WTC11 (cell line): Measurements from ENCODE around the gene RIN2. TPM values are rescaled to one million over a fixed set of nuclear protein-coding genes. Genes with fewer than 3 reads are reported as not detected.

Experiments used
- ATAC-seq: fragments of 200-7000 bp; cut with Tn5 transposase; 2 replicates; pipeline ENCODE4 v1.10.0; 2021; ENCODE audit warnings: mild to moderate bottlenecking, moderate library complexity
- CTCF ChIA-PET: fragments of 300-600 bp; sonication (Branson Sonifier 250); formaldehyde crosslinking; loops from one replicate; lab custom pipeline; 2021; ENCODE audit warnings: antibody characterized with exemption; lab: Charles Lee
- POLR2A ChIA-PET: fragments of 350-600 bp; sonication (Branson Sonifier 250); formaldehyde crosslinking; loops from one replicate; lab custom pipeline; 2021; ENCODE audit warnings: antibody characterized with exemption; lab: Charles Lee
- DNase-seq: peaks from one replicate; pipeline ENCODE4 v3.0.0; 2021; ENCODE audit warnings: low spot score
- H3K27ac Mint-ChIP-seq: 2 replicates; pipeline ENCODE4 v1.8.0; 2021; ENCODE audit warnings: mixed read lengths
- H3K27me3 Mint-ChIP-seq: 2 replicates; pipeline ENCODE4 v1.8.0; 2021; ENCODE audit warnings: low read depth, mild to moderate bottlenecking, moderate library complexity, mixed read lengths
- H3K36me3 Mint-ChIP-seq: 2 replicates; pipeline ENCODE4 v1.8.0; 2021; ENCODE audit warnings: mixed read lengths
- H3K4me1 Mint-ChIP-seq: 2 replicates; pipeline ENCODE4 v1.8.0; 2022; ENCODE audit warnings: mixed read lengths
- H3K4me3 Mint-ChIP-seq: 2 replicates; pipeline ENCODE4 v1.8.0; 2021; ENCODE audit warnings: mild to moderate bottlenecking, moderate library complexity, mixed read lengths
- H3K9me3 Mint-ChIP-seq: 2 replicates; pipeline ENCODE4 v1.8.0; 2021; ENCODE audit warnings: mixed read lengths
- AFF4 ChIP-seq: sonication (generic); formaldehyde crosslinking; IDR thresholded peaks from 2 replicates; pipeline ENCODE4 v1.8.1; 2023; ENCODE audit warnings: mild to moderate bottlenecking, missing genetic modification reagents, borderline replicate concordance
- ATF6 ChIP-seq: sonication (generic); formaldehyde crosslinking; IDR thresholded peaks from 2 replicates; pipeline ENCODE4 v1.8.1; 2023; ENCODE audit warnings: mild to moderate bottlenecking, missing genetic modification reagents
- E2F1 ChIP-seq: sonication (generic); formaldehyde crosslinking; IDR thresholded peaks from 2 replicates; pipeline ENCODE4 v1.8.0; 2022; ENCODE audit warnings: mild to moderate bottlenecking, missing genetic modification reagents
- E2F5 ChIP-seq: sonication (generic); formaldehyde crosslinking; IDR thresholded peaks from 2 replicates; pipeline ENCODE4 v1.8.1; 2022; ENCODE audit warnings: mild to moderate bottlenecking, moderate library complexity, missing genetic modification reagents
- ERG ChIP-seq: fragments of 250-450 bp; sonication (Bioruptor Pico); IDR thresholded peaks from 2 replicates; pipeline ENCODE4 v1.8.0; 2021; ENCODE audit warnings: mild to moderate bottlenecking
- FOXP1 ChIP-seq: sonication (generic); formaldehyde crosslinking; IDR thresholded peaks from 2 replicates; pipeline ENCODE4 v1.8.0; 2022; ENCODE audit warnings: missing genetic modification reagents, mild to moderate bottlenecking, moderate library complexity, borderline replicate concordance
- GABPB1 ChIP-seq: sonication (generic); formaldehyde crosslinking; IDR thresholded peaks from 2 replicates; pipeline ENCODE4 v1.8.1; 2023; ENCODE audit warnings: mild to moderate bottlenecking, missing genetic modification reagents
- KAT7 ChIP-seq: sonication (generic); formaldehyde crosslinking; IDR thresholded peaks from 2 replicates; pipeline ENCODE4 v1.8.1; 2023; ENCODE audit warnings: missing genetic modification reagents, mild to moderate bottlenecking, borderline replicate concordance
- MXD4 ChIP-seq: fragments of 250-450 bp; sonication (Bioruptor Pico); IDR thresholded peaks from 2 replicates; pipeline ENCODE4 v1.8.0; 2021; ENCODE audit warnings: mild to moderate bottlenecking, moderate library complexity, borderline replicate concordance
- NR3C1 ChIP-seq: sonication (generic); formaldehyde crosslinking; conservative IDR thresholded peaks from 2 replicates; pipeline ENCODE4 v1.8.1; 2023; ENCODE audit warnings: low read depth, mild to moderate bottlenecking, missing genetic modification reagents
- STAT6 ChIP-seq: sonication (generic); formaldehyde crosslinking; conservative IDR thresholded peaks from 2 replicates; pipeline ENCODE4 v1.8.1; 2023; ENCODE audit warnings: mild to moderate bottlenecking, low read depth, missing genetic modification reagents, moderate library complexity
- TCF7 ChIP-seq: sonication (generic); formaldehyde crosslinking; IDR thresholded peaks from 2 replicates; pipeline ENCODE4 v1.8.0; 2022; ENCODE audit warnings: mild to moderate bottlenecking, low read depth, missing genetic modification reagents, moderate library complexity
- ZNF121 ChIP-seq: sonication (generic); formaldehyde crosslinking; IDR thresholded peaks from 2 replicates; pipeline ENCODE4 v1.8.0; 2023; ENCODE audit warnings: missing genetic modification reagents
- ZNF219 ChIP-seq: sonication (generic); formaldehyde crosslinking; IDR thresholded peaks from 2 replicates; pipeline ENCODE4 v1.8.0; 2023; ENCODE audit warnings: missing genetic modification reagents, mild to moderate bottlenecking, borderline replicate concordance
- ZNF281 ChIP-seq: sonication (generic); formaldehyde crosslinking; IDR thresholded peaks from 2 replicates; pipeline ENCODE4 v1.8.0; 2023; ENCODE audit warnings: mild to moderate bottlenecking, missing genetic modification reagents
- ZNF423 ChIP-seq: fragments of 250-450 bp; sonication (Bioruptor Pico); IDR thresholded peaks from 2 replicates; pipeline ENCODE4 v2.1.2; 2022; ENCODE audit warnings: mild to moderate bottlenecking, moderate library complexity
- ZNF671 ChIP-seq: fragments of 250-450 bp; sonication (Bioruptor Pico); IDR thresholded peaks from 2 replicates; pipeline ENCODE4 v1.8.0; 2021; ENCODE audit warnings: mild to moderate bottlenecking
- total RNA-seq: library from RNA; stranded (reverse); gene quantifications from 3 replicates; pipeline ENCODE4 v1.2.3, GENCODE V29; 2021

RIN2 gene
- total RNA-seq, 1 experiment from 2014 or later = 4.3 TPM

- TF ChIP-seq AFF4 (no peak), KAT7 (no peak), ZNF671 (CRISPR knock-in tag) (no peak), STAT6 (no peak), ATF6 (CRISPR knock-in tag) (no peak), E2F5 (CRISPR knock-in tag) (no peak)
- TF ChIP-seq, all 79 proteins: peak for 0
These were observed 45.3 kb upstream of the RIN2 start (continued) for GRCh38 chr20:19712721-19713260.

GRCh38 chr20:19713822-19714578 lies 44.1 kb upstream of the RIN2 start:
- Mint-ChIP-seq H3K4me3 (no peak overlapping the region), H3K27ac (no peak overlapping the region), H3K27me3 (no peaks in the 10 kb centered on the region), H3K4me1 (peaks cover 2% of the 10 kb centered on the region; the same call in 1 of the 2 replicates), H3K9me3 (peaks cover 37% of the 10 kb centered on the region), H3K36me3 (peaks cover 26% of the 10 kb centered on the region)
- ATAC-seq (no peak), DNase-seq (no peak)
- no peak for TF ChIP-seq E2F1
- no peak for TF ChIP-seq NR3C1 (CRISPR knock-in tag)
- no peak for TF ChIP-seq TCF7 (CRISPR knock-in tag)
- TF ChIP-seq MXD4 = no peak
- TF ChIP-seq GABPB1 (CRISPR knock-in tag) = no peak
- no peak for TF ChIP-seq ZNF121
- TF ChIP-seq ERG (CRISPR knock-in tag) = no peak
- TF ChIP-seq ZNF219 (CRISPR knock-in tag) = no peak
- TF ChIP-seq ZNF423 (CRISPR knock-in tag) = no peak
- no peak for TF ChIP-seq ZNF281 (CRISPR knock-in tag)
- TF ChIP-seq FOXP1 (CRISPR knock-in tag) = no peak
- ChIA-PET CTCF (interaction anchor here (0.6 to 1.2 kb wide), 2 partner anchors 70 to 704 kb away, joined by 5 to 6 read pairs; no protein-coding TSS in a partner anchor), POLR2A (no interaction called here)
